ENCODE results near the gene ALDH6A1.
"Not testable (repeated sequence)": the region's sequence is repeated elsewhere in the genome, so short reads cannot be mapped to it uniquely, and the experiment has no call there.

The ALDH6A1 gene

DNA sequence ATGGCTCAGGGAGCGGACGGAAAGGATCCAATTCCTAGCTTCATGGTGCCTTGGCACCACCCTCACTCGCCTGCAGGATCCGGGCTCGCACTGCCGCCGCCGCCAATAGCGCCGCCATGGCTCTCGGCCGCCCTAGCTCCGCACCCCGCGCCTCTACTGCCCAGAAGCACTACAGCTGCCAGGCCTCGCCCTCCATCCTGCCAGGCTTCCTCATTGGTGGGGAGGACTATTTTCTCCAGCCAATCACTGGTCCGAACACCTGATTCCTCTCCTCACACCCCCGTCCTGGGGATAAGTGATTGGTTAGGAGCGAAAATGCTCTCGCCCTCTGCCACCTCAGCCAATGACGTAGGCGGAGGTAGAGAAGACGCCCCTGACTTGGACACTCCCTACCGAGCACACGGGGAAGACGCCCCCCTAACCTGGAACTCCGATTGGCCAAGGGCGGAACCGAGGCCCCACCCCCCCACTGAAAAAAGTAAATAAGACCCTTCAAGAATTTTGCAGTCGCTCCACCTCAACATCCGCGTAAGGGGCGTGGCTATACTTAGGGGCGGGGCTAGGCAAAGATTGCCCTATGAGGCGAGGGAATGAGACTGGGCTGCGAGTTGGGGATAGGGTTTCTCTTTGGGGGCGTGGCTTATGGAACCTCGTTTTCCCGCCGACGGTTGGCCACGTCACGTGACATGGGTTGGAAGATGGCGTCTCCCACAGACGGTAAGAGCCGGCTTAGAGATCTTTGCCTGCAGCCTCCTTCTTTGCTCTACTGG is at the start of gene ALDH6A1, which contains the start of gene LIN52:
TSS of gene ALDH6A1 (minus strand) at position 177 of the 770 bp plus-strand sequence. CDS start at position 118, 59 bp downstream.
TSS of gene LIN52 (plus strand) at position 680 of the 770 bp plus-strand sequence. CDS start at position 699, 19 bp downstream.
- peak; percentile 99 for DNase-seq (ENCODE audit: low spot score)

DNA sequence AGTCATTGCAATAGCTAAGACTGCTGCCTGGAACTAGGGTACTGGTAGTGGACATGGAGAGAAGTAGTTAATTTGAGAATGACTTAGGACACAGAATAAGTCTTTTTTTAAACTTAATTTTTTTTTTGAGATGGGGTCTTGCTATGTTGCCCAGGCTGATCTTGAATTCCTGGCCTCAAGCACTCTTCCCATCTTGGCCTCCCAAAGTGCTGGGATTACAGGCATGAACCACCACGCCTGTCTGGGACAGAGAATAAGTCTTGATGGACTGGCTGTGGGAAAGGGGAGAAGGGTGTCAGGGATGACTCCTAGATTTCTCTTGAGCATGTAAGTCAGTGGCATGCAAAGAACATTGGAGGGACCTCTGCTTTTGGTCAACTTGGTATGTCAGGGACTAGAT is 43.4 kb upstream of the ALDH6A1 start:
- DNase-seq (ENCODE audit: low spot score): no peak

DNA sequence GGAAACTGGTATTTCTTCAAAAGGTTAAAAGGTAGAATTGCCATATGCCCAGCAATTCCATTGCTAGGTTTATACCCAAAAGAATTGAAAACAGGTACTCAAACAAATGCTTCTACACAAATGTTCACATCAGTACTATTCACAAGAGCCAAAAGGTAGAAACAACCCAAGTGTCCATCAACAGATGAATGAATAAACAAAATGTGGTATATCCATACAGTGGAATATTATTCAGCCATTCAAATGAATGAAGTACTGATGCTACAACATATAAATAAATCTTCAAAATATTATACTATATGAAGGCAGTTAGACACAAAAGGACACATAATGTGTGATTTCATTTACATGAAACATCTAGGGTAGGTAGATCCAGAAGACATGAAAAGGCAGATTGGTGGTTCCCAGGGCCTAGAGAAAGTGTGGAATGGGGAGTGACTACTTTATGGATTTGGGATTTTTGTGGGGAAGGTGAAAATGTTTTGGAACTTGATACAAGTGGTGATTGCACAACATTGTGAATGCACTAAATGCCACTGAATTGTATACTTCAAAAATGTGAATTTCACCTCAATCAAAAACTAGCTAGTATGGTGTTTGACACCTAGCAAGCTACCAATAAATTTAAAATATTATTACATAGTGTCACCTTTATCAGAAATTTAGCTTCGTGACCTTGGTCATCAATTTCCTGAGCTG is 42.2 kb upstream of the ALDH6A1 start:
- no peak for DNase-seq (ENCODE audit: low spot score)

DNA sequence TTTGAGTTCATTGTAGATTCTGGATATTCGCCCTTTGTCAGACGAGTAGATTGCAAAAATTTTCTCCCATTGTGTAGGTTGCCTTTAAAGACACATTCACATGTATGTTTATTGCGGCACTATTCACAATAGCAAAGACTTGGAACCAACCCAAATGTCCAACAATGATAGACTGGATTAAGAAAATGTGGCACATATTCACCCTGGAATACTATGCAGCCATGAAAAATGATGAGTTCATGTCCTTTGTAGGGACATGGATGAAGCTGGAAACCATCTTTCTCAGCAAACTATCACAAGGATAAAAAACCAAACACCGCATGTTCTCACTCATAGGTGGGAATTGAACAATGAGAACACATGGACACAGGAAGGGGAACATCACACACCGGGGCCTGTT is 41.2 kb upstream of the ALDH6A1 start:
- not testable (repeated sequence) for DNase-seq (ENCODE audit: low spot score)

DNA sequence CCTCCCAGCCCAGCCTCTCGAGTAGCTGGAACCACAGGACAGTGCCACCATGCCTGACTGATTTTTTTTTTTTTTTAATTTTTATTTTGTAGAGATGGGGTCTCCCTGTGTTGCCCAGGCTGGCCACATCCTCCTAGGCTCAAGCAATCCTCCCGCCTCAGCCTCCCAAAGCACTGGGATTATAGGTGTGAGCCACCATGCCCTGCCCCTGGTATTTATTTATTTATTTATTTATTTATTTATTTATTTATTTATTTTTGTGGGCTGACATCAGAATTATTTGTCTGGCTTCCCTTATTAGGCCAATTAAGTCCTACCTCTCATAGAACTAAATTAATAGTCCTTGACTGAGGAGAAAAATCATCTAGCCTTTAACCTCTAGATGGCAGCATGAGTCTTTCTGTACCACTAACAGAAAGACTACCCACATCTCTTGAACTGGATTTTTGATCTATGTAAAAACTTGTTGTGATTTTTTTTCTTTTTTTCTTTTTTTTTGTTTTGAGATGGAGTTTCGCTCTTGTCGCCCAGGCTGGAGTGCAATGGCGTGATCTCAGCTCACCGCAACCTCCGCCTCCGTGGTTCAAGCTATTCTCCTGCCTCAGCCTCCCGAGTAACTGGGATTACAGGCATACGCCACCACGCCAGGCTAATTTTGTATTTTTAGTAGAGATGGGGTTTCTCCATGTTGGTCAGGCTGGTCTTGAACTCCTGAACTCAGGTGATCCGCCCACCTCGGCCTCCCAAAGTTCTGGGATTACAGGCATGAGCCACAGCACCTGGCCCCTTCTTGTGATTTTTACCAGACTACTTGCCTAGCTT is 27.4 kb upstream of the ALDH6A1 start:
- peak; percentile 11 for DNase-seq (ENCODE audit: low spot score)

DNA sequence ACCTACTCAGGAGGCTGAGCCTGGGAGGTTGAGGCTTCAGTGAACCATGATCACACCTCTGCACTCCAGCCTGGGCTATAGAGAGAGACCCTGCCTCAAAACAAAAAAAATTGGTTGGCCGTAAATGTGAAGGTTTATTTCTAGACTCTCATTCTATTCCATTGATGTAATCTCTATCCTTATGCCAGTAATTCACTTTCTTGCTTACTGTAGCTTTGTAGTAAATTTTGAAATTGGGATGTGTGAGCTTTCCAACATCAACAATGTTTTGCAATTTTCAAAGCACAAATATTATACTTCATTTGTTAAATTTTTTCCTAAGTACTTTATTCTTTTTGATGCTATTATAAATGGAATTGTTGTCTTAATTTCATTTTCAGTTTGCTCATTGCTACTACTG is 25.1 kb upstream of the ALDH6A1 start:
- DNase-seq (ENCODE audit: low spot score): no peak

DNA sequence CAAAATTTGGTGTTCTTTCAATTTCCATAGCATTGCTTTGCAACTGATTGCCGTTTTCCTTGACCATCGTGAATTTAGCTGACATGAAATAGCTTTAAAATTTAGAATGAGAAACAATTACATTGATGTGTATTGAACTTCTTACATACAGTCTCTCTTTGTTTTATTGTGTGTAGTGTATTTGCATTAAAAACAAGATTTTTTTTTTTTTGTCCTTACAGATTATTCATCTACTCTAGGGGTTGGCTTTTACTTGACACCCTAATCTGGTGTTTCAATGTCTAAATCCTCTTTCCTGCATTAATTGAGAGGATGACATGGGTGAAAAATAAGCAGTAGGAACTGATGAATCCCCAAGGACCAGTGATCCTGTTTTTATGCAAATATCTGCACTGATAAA is 21.1 kb upstream of the ALDH6A1 start:
- no peak for DNase-seq (ENCODE audit: low spot score)

DNA sequence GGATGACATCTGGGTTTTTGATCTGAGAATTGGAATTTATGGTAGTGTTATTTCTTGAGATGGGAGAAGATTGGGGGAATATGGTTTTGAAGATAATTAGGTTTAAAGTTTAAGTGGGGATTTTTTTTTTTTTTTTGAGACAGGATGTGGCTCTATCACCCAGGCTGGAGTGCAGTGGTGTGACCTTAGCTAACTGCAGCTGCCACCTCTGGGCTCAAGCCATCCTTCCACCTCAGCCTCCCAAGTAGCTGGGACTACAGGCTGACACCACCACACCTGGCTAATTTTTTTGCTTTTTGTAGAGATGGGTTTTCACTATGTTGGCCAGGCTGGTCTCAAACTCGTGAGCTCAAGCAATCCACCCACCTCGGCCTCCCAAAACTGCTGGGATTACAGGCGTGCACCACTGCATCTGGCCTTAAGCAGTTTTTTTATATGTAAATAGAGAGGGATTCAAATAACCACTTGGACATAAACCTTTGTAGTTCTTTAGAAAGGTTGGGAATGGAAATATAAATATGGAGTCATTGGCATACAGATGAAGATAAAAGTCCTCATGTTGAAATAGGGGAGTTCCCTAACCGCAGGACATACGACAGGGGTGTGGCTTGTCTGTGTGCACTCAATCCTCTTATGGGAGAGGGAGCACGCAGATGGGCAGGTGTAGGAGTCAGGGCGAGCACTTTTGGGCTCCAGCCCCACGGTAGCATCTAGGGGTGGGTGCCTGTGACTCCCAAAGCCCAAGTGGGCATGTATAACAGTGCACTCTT is 5.2 kb upstream of the ALDH6A1 start:
- no peak for DNase-seq (ENCODE audit: low spot score)

DNA sequence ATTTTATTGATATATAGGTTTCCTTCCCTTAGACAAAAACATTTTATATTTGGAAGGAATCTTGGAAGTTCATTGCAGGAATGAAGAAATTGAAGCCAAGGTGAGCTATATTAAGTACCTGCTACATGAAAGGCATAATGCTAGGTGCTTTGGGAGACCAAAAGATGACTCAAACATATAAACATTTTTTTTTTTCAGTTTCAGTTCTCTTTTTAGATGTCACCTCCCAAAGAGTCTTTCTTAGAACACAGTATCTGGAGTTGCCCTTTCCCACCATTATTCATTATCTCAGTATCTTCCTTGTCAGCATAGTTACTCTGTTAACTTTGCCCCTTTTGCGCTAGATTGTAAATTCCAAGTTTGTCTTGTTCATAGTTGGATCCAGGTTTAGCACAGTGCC is 1.6 kb upstream of the ALDH6A1 start:
- DNase-seq (ENCODE audit: low spot score): no peak

DNA sequence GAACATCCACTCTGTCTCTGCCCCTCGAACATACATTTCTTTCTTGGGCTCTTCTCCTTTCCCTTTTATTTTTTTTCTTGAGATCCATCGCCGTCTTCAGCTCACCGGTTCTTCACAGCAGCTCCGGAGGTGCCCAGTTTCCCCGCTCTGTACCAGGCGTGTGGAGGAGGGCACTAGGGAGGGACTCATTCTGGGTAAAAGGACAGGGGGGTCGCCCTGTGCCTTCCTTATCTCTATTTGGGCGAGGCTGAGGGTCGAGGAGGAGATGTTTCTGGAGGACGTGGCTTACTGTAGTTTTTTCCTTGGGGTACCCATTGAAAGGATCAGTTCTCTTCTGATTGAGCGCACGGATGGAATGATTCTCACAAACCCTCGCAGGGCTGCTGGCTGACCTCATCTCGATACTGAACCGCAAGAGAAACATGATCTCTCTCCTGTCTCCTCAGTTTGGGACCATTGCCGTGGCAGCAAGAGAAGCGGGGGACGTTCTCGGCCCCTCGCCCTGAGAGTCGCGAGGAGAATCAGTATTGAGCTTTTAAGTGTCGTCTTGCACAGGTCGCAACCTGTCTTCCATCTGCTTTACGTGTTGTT is 889 bp upstream of the ALDH6A1 start:
- no peak for DNase-seq (ENCODE audit: low spot score)

DNA sequence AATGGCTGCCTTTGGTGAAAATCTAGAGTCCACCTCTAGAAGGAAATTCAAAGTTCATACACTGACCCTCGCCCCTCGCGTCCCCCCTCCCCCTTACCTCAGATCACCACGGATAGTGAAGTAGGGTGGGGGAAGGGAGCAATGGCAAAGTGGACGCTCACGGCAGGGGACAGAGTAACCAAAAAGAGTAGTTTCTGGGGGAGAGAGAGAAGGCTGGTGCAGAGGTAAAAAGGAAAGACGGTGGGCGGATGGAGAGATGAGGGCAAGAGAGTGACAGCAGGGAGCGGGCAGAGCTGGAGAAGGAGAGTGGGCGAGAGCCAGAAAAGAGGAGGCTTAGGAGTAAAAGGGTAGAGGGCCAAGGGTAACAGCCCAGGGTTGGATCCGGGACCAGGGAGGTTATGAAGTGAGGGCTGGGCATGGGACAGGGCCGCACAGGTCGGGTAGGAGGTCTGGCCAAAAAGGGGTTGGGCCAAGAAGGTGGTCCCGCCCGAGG is 423 bp downstream of the ALDH6A1 start:
- no peak for DNase-seq (ENCODE audit: low spot score)

DNA sequence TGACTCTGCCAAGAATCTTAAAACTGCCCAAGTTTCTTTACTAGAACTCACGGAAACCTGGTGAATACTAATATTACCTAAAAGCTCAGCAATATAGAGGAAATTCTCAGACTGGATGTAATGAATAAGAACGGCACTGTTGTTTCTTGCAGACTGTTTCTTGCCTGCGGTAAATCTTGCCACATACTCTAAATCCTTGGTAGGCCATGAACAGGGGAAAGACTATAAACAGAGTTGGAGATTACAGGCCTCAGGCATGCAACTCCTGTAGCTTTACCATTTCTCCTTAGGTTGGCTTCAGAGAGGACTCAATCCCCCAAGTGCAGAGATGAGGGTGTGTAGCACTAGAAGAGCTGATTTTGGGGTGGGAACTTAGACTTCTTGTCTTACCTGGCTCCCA is 1.1 kb downstream of the ALDH6A1 start:
- no peak for DNase-seq (ENCODE audit: low spot score)

DNA sequence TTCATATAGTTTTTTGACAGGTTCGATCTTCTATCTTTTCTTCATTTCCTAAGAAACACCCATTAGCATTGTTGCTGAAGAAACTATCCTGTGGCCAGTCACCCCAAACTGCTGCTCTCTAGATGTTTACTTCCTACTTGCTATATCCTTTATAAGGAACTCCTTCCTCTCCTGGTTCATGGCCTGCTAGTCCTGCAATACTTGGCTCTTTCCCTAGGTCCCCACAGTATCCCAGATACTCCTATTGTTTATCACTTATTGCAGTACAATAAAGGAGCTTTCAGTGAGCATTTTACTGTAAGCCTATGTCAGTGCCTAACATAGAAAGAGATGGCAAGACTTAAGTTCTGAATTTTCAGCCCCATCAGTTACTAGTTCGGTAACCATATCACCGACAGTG is 2.8 kb downstream of the ALDH6A1 start:
- DNase-seq (ENCODE audit: low spot score): no peak

DNA sequence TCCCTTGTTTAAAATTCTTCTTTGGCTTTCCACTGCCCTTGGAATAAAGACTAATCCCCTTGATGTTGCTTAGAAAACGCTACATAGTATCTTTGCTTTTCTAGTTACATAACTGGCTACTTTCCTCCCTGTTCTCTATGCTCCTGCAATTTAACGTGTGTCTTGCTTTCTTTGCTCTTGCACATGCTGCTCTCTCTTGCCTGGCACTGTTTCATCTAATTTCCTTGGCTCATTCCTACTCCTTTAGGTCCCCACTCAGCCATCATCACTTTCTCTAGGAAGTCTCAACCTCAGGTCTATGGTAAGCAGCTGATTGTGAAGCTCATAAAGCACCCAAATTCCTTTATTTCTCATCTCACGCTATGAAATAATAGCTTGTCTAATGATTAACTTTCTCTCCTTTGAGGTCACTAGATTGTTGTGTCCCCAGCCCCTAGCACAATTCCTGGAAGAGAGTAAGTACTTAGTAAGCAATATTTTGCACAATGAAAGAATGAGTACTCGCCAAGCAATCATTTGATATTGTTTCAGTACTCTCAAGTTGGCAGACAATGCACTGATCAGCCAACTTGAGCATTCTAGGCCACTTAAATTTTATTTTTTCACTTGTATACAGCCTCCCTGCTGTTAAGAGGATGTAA is 3.3 kb downstream of the ALDH6A1 start:
- DNase-seq (ENCODE audit: low spot score): no peak

DNA sequence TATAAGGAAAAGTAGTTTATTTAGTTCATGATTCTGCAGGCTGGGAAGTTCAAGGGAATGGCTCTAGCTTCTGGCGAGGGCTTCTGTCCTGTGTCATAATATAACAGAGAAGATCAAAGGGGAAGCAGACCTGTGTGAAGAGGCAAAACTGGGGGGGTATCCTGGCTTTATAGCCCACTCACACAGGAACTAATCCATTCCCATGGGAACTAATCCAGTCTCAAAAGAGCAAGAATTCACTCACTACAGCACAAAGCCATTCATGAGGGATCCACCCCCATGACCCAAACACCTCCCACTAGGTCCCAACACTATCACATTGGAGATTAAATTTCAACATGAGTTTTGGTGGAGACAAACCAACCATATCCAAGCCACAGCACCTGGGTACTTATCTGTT is 6.9 kb downstream of the ALDH6A1 start:
- no peak for DNase-seq (ENCODE audit: low spot score)

DNA sequence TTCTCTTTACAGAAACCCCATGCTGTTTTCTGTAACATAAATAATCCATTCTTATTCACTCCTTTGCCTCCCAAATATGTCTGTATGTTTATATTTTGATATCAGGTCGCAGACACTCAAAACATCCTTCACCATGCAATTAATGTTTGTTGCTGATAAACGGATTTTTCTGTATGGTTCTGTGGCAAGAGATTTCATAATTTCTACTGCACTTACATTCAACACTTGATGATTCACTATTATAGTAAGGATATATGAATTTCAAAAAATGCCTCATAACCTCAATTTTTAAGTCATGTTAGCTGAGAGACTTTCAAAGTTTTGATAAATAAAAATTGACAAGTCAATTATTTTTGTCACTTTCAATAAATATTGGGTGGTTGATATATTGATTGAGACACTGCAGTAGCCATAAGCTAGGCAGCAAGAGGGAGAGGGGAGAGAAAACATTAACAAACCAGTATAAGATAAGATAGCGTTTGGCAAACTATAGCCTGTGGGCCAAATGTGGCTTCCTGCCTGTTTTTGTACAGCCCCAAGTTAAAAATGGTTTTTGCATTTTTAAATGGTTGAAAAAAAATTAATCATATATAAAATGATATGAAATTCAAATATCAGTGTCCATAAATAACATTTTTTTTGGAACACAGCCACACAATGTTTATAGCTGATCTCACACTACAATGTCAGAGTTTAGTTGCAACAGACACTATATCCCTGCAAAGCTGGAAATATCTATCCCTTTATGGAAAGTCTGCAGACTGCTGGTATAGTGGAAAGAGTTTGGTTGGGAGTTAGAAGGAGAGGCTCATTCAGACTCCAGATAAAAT is 18.3 kb downstream of the ALDH6A1 start:
- DNase-seq (ENCODE audit: low spot score): no peak

DNA sequence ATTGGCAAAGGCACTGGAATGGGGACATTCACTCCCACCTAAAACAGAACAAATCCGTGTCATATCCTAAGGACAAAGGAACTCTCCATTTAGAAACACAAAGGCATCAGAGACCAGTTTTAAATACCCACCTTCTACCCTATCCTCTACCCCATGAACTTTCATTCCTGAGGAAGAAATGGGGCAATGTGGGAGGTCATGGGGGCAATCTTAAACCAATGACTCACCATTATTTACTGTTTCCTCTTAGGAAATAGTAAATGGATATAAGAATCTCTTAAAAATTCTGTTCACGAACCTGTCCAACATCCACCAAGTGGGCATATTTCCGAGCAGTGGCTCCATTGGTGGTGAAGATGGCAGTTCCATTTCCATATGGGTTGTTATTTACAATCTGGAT is 19.4 kb downstream of the ALDH6A1 start:
- DNase-seq (ENCODE audit: low spot score): no peak

DNA sequence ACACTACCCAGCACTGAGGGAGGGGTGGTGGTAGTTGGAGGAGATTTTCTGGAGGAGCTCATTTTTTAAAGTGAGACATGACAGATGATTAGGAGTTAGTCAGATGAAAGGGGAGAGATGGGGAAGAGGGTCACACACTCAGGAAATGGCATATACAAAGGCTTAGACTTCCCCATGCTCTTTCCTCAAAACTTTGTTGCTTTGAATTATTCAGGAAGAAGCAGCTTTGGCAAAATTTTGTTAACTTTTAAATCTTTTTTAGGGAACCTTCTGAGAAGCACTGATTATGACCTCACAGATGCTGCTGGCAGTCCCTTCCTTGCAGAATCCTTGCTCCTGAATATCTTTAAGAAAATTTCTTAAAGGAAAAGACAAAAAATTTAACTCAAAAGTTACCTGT is 19.8 kb downstream of the ALDH6A1 start:
- DNase-seq (ENCODE audit: low spot score): no peak

DNA sequence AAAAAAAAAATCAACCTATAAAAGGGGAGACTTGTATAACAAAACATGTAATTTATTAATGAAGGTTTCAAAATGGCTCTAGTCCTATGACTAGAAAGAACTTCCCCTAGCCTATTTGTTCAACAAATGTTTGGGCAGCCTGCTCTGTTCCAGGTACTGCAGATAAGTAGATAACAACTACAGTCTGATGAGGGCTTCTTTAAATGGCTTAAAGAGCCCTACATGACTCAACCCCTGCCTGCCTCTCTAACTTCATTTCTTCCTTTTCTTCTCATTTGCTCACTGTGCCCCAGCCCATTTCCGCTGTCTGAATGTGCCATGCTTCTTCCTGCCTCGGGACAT is 21.5 kb downstream of the ALDH6A1 start:
- DNase-seq (ENCODE audit: low spot score): no peak

DNA sequence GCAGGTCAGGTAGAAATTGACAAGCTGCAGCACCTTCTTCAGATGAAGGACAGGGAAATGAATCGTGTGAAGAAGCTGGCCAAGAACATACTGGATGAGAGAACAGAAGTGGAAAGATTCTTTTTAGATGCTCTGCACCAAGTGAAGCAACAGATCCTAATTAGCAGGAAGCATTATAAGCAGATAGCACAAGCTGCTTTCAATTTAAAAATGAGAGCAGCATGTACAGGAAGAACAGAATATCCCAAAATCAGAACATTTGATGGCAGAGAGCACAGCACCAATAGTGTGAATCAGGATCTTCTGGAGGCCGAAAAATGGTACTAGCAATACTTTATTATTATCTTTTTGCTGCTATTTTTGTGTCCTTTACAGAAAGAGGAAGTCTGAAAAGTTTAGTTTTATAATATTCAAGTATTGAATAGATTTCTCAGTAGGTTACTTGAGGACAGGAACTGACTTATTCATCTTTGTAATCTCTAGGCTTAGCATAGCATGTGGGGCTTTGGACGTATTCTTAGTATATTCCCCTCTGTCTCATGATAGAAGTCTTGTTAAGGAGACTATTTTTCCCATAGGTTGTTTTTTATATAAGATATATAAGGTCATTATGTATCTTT is 34.3 kb downstream of the ALDH6A1 start:
- no peak for DNase-seq (ENCODE audit: low spot score)
